Upper lobe of left lung (tissue), 4 donors: ENCODE data around the gene ASMTL.

Experiments used
- EP300 ChIP-seq, 4 donors: sonication (generic); formaldehyde crosslinking; IDR thresholded peaks; one replicate each; pipeline ENCODE4 v1.5.1; 2017; ENCODE audit warnings: antibody characterized with exemption in 4 of 4, control low read depth in 2 of 4
- POLR2A ChIP-seq, 4 donors: fragments of 450-650 bp; IDR thresholded peaks; one replicate each; pipeline ENCODE4 v1.5.1; 2016 to 2017; ENCODE audit warnings: antibody characterized with exemption in 4 of 4, mild to moderate bottlenecking in 2 of 4
- POLR2AphosphoS5 ChIP-seq, 2 donors: sonication (generic); formaldehyde crosslinking; IDR thresholded peaks; one replicate each; pipeline ENCODE4 v1.5.1; 2017; ENCODE audit warnings: antibody characterized with exemption in 2 of 2
- TF ChIP-seq, protein P1 (sequence below), 6 experiments: fragments of 450-650 bp in 4 of 6; fragments of 200-600 bp in 2 of 6; sonication (generic) in 2 of 6; IDR thresholded peaks; one replicate each; pipeline ENCODE4 v1.5.1; 2016 to 2019; ENCODE audit warnings: antibody characterized with exemption in 6 of 6

DNA sequence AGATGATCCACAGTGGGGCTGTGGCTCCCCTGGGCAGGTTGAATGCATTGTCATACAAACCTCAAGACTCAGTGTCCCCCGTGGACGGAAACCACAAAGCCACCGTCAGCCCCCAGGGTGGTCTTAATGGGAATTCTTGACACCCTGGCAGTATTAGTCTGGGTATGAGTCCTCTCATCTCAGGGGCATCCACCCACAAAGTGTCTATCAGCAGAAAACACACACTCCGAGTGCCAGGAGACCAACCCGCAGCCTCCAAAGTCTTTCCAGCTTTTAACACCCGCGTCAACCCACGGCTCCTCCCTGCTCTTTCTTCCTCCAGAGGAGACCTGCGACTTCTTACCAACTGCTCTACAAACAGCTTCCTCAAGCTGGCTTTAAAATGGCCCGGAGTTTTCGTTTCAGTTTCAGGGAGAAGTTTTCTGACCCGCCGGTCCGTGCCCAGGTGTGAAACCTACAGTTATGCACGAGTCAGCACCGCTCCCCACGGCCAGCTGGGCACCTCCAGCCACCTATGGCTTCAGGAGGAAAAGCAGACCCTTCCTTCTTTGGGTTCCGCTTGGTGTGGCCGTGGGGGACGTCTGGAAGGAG is 14.4 kb upstream of the ASMTL start:
- no peak for TF ChIP-seq POLR2A (IDR thresholded peaks at IDR 0.05)
- TF ChIP-seq, protein P1, sequence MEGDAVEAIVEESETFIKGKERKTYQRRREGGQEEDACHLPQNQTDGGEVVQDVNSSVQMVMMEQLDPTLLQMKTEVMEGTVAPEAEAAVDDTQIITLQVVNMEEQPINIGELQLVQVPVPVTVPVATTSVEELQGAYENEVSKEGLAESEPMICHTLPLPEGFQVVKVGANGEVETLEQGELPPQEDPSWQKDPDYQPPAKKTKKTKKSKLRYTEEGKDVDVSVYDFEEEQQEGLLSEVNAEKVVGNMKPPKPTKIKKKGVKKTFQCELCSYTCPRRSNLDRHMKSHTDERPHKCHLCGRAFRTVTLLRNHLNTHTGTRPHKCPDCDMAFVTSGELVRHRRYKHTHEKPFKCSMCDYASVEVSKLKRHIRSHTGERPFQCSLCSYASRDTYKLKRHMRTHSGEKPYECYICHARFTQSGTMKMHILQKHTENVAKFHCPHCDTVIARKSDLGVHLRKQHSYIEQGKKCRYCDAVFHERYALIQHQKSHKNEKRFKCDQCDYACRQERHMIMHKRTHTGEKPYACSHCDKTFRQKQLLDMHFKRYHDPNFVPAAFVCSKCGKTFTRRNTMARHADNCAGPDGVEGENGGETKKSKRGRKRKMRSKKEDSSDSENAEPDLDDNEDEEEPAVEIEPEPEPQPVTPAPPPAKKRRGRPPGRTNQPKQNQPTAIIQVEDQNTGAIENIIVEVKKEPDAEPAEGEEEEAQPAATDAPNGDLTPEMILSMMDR (IDR thresholded peaks at IDR 0.05): no peak
- TF ChIP-seq EP300 (IDR thresholded peaks at IDR 0.05): no peak
- no peak for TF ChIP-seq POLR2AphosphoS5 (IDR thresholded peaks at IDR 0.05)
